Activated gamma-delta T cell (primary cell): ENCODE results near the gene CFAP299.

Source experiments
- DNase-seq: peaks from one replicate; lab custom pipeline; 2025; lab: John Stamatoyannopoulos, UW

Gene CFAP299

DNA sequence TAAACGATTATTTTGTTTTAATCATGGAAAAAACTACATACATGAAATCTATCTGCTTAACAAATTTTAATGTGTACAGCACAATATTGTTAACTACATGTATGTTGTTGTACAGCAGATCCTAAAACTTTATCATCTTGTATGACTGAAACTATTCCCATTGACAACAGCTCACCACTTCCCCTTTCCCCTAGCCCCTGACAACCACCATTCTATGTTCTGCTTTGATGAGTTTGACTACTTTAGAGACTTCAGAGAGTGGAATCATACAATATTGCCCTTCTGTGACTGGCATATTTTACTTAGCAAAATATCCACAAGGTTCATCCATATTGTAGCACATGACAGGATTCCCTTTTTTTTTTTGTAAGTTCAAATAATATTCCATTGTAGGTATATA lies 185.9 kb downstream of the CFAP299 start:
- no peak for DNase-seq

DNA sequence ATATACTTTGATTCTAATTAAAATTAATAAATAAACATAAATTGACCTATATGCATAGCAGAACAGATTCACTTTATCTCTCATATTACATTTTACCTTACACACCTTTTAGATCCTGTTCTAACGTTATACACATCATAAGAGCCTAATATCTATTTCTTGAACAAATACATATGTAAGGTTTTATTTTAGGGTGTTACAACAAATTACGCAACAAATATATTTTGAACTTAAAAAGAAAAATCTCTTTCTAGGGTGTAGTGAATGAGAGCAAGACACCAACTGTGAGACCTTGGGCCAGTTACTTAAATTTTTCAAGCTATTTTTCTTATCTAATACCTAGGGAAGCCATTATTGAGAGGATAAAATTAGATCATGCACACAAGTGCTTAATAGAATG lies 191.2 kb downstream of the CFAP299 start:
- no peak for DNase-seq

DNA sequence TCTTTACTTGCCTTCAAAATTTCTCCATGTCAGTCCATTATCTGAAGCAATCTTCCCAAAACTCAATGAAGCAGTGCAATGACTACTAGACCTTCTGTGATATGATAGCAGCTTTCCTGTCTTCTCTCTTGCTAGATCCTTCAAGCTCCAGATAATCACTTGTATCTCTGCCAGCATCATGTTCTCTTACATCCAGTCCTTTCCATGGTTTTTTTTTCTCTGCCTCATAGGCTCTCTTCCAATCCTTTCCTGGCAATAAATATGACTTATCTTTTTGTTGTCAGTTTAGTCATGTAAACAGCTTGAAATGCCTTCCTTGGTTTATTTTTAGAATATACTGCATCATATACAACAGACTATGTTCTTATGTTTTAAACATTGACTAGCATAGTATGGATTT lies 193.5 kb downstream of the CFAP299 start:
- DNase-seq: no peak

DNA sequence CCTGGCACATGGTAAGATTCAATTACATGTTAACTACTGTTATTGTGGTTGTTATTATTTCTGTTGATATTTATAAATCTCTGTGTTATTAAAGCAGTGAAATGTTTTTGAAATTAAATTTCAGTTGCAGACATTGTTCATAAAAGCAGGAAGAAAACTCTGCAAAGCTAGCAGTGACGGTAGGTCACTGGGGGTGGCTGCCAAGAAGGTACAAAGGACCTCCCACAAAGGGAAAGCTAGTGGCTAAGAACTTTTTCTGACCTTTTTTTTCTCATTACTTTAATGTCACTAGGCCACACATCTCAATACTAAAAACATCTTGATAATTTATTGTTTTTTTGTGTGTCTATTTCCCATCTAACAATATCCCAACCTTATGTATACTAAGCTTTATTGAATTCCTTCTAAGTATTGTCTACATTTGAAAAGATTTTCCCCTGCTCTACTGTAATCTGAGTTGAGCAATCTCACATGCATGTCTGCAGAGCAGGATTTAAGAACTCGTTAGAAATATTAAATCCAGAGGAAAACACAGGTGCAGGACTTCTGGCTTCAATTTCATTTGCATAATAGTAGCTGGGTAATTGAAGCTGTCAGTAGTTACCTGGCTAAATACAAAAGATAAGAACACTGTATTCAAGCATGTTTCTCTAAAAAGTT lies 197.3 kb downstream of the CFAP299 start:
- DNase-seq: no peak

DNA sequence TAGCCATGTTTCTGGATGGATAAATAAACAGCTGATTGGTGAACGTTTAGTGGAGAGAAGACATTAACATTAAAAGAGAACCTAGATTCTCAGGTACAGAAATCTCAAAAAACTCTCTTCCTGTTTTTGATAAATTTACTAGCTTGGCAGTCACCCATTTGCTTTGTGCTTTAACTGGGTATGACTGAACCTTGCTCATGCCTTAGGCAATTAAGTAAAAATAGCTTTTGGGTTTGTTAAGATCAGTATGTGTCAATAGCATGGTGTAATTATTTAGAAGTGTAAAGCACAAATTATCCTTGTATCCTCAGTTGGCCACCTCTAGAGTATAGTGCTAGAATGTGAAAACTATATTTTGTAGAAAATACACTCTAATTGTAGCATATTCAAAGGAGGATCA lies 200.0 kb downstream of the CFAP299 start:
- DNase-seq: no peak

DNA sequence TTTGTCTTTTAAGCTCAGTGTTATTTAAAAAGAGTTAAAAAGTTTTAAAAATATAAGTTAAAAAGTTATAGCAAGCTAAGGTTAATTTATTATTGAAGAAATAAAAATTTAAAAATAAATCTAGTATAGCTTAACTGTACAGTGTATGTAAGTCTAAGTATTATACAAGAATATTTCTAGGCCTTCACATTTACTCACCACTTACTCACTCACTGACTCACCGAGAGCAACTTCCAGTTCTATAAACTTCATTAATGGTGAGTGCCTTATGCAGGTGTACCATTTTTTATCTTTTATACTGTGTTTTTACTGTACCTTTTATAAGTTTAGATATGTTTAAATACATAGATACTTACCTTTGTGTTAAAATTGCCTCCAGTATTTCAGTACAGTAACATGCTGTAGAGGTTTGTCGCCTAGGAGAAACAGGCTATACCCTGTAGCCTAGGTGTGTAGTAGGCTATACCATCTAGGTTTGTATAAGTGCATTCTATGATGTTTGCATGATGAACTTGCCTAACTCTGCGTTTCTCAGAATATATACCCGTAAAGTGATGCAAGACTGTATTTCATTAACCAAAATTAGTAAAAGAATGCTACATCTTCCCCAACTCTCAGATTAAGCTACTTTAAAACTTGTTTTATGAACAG lies 202.9 kb downstream of the CFAP299 start:
- DNase-seq: no peak

DNA sequence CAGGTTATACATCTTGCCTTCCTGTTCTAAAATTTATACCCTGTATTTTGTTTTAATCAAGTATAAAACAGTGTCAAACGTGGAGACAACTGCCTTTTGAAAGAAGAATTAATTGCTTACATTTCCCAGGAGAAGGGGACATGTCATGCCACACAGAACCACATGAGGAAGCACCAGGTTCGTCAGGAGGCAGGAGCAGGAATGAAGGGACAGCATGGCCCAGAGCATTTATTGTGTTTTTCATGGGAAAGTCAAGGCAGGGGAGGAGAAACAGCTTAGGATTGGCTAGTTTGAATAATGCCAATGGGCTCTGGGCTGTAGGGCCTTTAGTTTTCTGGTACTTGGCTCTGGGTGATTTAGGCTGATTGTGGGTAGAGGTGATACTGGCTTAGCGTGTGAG lies 203.7 kb downstream of the CFAP299 start:
- no peak for DNase-seq

DNA sequence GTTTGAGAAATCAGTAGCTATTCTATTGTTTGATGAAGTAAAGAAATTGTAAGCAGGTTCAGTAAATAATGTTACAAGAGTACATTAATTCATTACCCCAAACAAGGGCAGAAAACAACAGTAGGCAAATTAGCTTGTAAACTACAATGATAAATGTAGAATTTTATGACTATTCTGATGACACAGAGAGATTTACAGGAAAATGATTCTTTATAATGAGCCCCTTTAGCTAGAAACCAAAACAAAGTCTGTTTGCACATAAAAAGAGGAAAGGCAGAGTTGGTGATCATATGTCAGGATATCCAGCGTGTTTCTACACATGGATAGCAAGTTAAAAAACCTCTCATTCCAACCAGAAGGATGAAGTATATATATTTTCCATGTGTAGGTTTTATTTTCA lies 204.8 kb downstream of the CFAP299 start:
- no peak for DNase-seq

DNA sequence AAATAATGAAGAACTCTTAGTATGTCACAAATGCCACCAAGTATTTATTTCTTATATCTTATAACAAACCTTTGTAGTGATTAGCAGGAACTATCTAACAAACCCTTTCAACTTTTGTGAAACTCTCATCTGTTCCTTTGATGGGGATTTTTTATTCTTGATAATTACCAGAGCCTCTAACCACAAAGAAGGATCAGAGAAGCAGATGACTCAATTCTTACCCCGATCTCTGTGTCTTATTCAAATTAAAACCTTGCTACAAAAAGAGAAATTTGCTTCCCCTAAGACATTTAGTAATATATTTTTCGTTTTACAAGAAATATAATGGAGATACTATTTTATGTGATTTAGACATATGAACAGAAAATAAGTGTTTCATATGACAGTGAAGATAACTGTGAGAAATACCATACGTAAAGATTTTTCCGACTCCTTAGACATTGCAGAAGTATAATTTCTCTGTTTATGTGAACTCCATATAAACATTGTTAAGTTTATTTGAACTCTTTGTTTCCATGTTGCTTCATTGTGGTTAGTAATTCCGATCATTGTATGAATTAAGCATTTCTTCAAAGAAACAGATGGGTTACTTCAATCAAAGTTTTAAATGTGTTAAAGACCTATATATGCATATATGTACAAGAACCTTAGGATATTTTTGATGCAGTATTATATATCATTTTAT lies 205.4 kb downstream of the CFAP299 start:
- no peak for DNase-seq

DNA sequence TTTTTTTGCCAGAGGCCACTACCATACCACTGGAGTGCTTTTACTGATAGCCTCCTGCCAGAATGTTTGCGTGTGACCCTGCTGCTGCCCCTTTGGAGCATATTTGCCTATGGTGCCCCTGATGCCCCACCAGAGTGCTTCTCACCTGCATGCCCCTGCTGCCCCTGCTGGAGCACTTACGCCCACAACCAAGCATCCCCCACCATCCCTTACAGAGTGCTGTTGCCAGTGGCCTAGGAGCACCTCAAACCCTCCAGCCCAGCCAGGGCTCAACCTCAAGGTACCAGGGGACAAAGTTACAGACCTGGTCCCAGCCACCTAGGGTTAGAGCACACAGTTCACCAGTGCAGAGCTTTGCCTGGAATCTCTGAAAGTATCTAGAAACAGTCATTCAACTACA lies 207.2 kb downstream of the CFAP299 start:
- no peak for DNase-seq

DNA sequence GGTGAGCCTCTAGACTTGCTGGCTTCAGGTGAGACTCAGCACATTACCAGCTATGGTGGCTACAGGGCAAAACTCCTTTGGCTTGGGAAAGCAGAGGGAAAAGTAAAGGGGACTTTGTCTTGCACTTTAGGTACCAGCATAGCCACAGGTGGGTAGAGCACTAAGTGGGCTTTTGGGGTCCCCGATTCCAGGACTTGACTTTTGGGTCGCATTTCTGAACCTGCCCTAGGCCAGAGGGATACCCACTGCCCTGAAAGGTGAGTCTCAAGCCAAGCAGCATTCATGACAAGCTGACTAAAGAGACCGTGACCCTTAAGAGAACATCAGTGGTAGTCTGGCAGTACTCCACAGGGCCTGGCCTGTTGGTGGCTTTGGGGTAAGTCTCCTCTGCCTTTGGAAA lies 224.8 kb downstream of the CFAP299 start:
- DNase-seq: no peak

DNA sequence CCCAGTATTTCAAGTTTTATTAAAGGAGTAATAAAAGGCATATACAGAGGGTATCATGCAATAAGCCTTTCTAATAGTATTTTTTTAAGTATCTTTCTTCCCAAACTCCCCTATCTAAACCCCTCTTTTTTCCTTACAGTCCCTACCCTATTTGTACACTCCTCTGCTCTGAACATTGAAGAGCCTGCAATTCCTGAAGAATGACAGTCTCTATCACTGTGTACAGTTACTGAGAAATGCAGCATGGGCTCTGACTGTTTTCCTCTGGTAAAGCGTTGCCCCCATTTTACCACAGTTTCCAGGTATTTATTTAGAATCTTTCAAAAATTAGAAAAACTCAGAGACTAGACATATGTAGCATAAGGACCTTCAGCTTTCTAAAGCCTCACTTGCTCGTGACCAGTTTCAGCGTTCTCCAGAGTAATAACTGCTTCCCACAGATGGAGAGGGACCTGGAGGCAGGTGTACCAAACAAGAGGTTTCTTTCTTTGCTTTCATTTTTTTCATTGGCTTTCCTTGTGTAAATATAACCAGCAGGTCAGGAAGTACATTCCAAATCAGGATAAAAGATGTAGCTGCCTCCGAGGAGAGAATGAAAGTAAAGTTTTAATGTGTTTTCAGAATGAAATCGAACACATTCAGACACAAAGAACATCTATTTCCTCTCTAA lies 230.8 kb downstream of the CFAP299 start:
- no peak for DNase-seq

DNA sequence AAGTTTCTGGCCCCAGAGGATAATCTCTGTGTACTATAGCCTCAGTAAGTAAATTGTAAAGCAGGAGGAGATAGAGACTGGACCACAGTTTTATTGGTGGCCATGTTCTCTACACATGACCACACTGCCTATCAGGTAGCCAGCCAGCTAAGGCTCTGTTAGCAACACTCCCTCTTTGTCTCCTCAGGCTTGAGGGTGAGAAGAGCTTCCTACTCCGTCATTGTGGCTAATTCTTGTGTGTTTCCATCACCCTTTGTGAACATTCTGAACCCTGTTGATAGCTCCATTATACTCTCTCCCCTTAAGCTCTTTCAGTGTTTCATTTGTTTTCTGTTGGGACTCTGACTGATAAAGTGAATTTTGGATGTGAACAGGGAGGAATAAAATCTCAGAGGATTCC lies 233.4 kb downstream of the CFAP299 start:
- no peak for DNase-seq

DNA sequence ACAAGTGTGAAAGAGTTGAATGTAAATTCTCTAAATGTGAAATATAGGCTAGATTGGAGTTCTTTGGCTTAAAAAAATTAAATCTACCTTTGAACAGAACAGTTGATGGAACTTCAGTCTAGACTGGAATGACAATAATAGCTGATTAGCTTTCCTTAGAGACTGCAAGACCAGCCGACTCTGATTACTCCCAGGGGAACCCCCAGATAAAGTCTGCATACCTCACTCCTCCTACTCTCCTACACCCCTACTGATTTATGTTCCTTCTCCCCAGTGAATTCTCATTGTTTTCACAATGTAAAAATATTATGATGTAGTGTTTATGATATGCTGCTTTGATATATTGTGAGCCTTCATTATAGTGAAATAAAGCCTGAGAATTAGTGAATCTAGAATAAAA lies 241.3 kb downstream of the CFAP299 start:
- DNase-seq: no peak

DNA sequence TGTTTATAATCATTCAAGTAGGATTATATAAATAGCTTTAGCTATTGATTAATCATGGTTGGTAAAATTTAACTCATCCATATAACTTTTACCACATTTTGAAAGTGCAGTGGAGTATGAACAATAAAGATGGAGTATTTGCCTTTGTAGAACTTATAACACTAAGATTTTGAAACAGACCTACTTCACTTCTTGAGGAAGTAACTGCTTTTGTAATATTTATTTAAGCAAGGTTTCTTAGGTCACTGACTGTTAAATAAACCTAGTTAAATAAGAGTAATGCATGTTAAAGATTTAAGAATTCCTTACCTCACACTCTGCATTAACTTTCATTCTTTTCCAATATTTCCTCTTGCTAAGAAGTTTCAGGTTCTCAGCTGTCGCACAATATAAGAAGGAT lies 242.5 kb downstream of the CFAP299 start:
- DNase-seq: no peak

DNA sequence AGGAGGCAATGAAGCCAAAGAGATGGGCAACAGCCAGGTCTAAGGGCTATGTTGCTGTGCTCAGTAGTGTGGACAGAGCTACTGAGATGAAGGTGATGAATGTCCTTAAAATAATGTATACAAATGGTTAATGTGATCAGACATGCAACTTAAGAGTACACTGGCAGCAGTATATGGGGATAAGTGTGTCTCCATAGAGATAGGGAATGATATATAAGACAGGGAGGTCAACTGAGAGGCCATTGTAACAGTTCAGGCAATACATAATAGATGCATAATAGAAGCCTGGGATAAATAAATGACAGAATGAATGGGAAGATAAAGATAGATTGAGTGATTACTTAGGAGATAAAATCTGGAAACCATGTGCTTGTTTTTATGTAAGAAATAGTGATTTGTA lies 250.0 kb downstream of the CFAP299 start:
- DNase-seq: no peak

DNA sequence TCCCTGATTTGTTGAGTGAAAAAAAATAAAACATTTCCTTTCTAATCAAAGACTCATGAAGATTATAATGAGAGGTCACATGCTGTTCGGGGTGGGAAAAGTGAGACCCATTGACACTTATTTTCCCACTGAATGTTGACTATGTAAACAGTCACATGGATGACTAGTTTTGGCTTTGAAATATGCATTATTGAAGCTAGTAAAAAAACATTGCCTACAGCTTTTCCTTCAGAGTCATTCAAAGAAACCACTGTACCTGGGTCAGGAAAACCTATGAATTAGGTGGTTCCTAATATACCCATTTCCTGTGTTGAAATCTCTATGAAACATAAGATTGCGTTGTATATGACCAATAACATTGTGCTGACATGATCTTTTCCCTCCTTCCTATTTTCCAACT lies 251.2 kb downstream of the CFAP299 start:
- no peak for DNase-seq

DNA sequence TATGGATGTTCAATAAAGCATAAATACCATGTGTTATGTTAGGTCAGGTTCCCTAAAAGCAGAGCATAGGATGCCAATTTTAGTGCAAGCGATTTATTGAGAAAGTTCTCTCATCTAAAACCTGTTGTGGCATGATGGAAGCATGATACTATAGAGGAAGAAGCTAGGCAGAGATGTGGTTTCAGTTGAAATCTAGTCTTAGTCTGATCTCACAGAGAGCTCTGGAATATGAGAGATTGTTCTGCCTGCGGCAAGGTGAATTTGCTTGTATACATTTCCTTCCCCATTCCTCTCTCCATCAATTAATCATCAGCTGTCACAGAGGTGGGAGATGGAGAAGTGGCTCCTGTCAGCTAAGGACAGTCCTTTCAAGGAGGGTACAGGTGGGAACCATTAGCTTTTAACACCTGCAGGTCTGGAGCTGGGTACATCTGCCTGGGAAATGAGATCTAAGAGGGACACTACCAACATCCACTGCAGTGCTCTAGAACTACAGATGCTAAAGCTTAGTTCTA lies 252.4 kb downstream of the CFAP299 start:
- no peak for DNase-seq

DNA sequence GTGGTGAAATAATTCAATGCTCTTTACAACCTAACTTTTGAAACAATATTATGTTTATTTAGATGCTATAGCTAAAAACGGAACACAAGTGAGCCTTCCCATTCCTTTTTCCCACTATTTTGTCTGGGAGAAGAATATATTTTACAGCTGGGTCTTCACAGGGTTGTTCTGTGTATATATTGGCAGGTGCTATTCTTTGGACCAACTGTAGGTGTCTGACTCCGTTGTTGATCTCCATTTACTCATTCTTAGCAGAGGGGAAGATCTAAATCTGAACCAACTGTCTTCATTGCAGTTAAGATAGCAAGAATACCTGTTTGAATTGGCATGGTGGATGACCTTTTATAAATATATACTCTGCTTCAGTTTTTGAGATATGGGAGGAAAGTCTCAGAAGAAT lies 257.4 kb downstream of the CFAP299 start:
- no peak for DNase-seq

DNA sequence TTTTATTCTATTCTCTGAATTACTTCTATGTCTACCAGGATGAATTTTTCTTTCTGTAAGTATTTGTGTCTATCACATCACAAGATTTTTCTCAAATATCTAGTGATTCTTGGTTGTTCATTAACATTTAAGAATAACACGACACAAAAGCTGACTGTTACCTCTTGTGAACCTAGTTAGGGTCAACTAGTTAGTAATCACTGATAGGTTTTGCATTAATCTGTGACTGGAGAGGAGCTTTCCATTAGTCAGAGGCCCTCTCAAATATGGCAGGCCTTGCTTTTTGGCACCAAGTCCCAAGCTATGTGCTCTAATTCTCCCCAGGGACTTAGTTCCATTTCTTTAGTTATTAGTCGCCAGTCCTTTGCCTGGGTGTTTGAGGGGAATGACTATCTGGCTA lies 259.2 kb downstream of the CFAP299 start:
- no peak for DNase-seq

DNA sequence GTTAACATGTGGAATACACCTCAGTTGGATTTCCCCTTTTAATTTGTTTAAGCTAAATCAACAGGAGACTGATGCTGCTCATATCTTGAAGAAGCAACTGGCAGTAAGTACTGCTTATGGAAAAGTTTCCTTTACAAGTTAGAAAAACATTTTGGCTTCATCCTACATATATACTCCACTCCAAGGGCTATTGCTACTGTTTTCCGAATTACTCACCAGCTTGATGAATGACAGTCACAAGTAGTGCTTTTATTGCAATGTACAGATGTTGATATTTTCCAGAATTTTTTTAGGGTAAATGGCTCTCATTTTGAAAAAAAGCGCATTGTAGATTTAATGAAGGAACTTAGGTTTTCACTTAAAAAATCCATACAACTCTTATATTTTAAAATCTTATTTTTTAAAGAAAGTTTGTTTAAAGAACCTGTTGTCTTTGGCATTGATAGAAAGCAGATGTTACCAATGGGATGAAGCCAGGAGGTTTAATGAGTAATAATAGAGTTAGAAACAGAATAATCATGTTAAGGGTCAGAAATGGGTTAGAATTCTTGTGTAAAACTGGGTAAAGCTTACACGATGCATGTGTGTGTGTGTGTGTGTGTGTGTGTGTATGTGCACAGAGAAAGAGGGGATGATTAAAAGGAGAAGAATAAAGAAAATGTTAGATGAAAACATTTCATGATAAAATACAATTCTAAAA lies 272.9 kb downstream of the CFAP299 start:
- DNase-seq: no peak

DNA sequence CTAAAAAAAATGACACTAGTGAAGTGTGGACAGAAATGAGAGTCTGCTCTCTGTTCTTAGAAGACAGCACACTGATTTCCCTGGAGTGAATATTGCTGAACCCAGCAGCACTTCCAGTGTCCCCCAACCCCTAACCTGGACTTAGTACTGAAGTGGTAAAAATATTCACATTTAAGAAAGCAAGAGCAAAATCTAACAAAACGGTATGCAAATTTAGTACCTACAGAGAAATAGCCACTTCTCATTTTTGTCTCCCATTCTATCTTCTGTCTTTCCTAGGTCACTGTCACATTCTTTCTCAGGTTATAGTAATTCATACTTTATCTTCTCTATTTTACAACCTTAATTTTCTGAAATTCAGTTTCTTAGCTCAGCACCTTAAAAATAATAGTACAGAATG lies 274.7 kb downstream of the CFAP299 start:
- no peak for DNase-seq
